GM12801 (cell line): ENCODE results near the gene ASB10.

ENCODE experiments used
- CTCF ChIP-seq: IDR thresholded peaks from one replicate; pipeline ENCODE4 v1.5.1; 2011; ENCODE audit warnings: control low read depth; ENCODE audit not compliant: insufficient read length; ENCODE audit errors: extremely low read depth

ASB10 gene

GRCh38 chr7:151218170-151218569, 31.1 kb upstream of the ASB10 start:
- no peak for TF ChIP-seq CTCF

GRCh38 chr7:151215396-151215795, 28.3 kb upstream of the ASB10 start:
- no peak for TF ChIP-seq CTCF

- TF ChIP-seq CTCF, result no peak
Observed at GRCh38 chr7:151213826-151214225, 26.8 kb upstream of the ASB10 start.

- TF ChIP-seq CTCF, result no peak
Observed at GRCh38 chr7:151212626-151213025, 25.6 kb upstream of the ASB10 start.

GRCh38 chr7:151211155-151211772, 24.2 kb upstream of the ASB10 start:
- TF ChIP-seq CTCF, result no peak

GRCh38 chr7:151210087-151210854, 23.2 kb upstream of the ASB10 start, which contains the start of gene H2BK1:
H2BK1 (minus strand) TSS chr7:151210488; CDS start chr7:151210318, 170 bp downstream.
- TF ChIP-seq CTCF, result no peak

GRCh38 chr7:151209588-151209987, 22.5 kb upstream of the ASB10 start:
- no peak for TF ChIP-seq CTCF
